ENCODE data around the gene NRG2. TPM values are rescaled to one million over a fixed set of nuclear protein-coding genes. Genes with fewer than 3 reads are reported as not detected.

Gene NRG2
- total RNA-seq, 1 experiment from 2014 or later: 0.59 TPM

DNA sequence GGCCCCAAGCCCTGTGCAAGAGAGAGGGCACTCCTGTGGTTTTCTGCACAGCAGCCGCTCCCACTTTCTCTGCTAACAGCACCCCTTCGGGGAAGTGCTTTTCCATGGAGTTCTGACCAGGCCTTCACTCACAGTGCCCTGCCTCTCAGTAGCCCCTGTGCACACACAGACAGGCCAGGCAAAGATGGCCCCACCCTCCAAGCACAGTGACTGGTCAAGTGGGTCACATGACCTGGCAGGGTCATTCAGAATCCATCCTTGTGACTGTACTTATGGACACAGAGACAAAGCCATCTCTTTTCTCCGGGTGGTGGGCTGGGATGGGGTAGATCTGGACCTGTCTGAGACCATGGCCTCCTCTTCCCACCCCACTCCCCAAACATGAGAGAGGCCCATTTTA lies 165.0 kb downstream of the NRG2 start:
- no peak overlapping the region for H3K4me3 ChIP-seq (ENCODE audit: low read depth, low read length)
- H3K9me3 ChIP-seq: no peaks in the 10 kb centered on the region
- H3K36me3 ChIP-seq (ENCODE audit: control insufficient read depth, insufficient read depth, low read length): no peaks in the 10 kb centered on the region
- intact Hi-C loops (cut with micrococcal nuclease; ENCODE audit: unreplicated experiment): no loop called here
- no peaks in the 10 kb centered on the region for H3K27me3 ChIP-seq (replicated peaks; ENCODE audit: control insufficient read depth, insufficient read depth, low read length)
- BruUV-seq (replicated peaks): no TSS peak
- CTCF ChIA-PET: no interaction called here
- TF ChIP-seq, protein P1, sequence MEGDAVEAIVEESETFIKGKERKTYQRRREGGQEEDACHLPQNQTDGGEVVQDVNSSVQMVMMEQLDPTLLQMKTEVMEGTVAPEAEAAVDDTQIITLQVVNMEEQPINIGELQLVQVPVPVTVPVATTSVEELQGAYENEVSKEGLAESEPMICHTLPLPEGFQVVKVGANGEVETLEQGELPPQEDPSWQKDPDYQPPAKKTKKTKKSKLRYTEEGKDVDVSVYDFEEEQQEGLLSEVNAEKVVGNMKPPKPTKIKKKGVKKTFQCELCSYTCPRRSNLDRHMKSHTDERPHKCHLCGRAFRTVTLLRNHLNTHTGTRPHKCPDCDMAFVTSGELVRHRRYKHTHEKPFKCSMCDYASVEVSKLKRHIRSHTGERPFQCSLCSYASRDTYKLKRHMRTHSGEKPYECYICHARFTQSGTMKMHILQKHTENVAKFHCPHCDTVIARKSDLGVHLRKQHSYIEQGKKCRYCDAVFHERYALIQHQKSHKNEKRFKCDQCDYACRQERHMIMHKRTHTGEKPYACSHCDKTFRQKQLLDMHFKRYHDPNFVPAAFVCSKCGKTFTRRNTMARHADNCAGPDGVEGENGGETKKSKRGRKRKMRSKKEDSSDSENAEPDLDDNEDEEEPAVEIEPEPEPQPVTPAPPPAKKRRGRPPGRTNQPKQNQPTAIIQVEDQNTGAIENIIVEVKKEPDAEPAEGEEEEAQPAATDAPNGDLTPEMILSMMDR (IDR thresholded peaks at IDR 0.05; ENCODE audit: insufficient read depth in 1 of 2, low read depth in 1 of 2, low read length in 1 of 2, severe bottlenecking in 1 of 2, unreplicated experiment in 1 of 2): no peak
- POLR2A ChIA-PET: no interaction called here
- H3K27me3 Mint-ChIP-seq (ENCODE audit: insufficient read depth, unreplicated experiment): peaks cover 6% of the 10 kb centered on the region
- no peak overlapping the region for H3K27ac Mint-ChIP-seq (ENCODE audit: unreplicated experiment)
- H3K9me3 Mint-ChIP-seq (ENCODE audit: unreplicated experiment): no peaks in the 10 kb centered on the region
- no peak for DNase-seq
- no peak overlapping the region for H3K4me3 Mint-ChIP-seq (ENCODE audit: unreplicated experiment)
- H3K4me1 ChIP-seq: no peaks in the 10 kb centered on the region
- H3K4me1 Mint-ChIP-seq (ENCODE audit: low read depth, unreplicated experiment): no peaks in the 10 kb centered on the region
- H3K36me3 Mint-ChIP-seq (ENCODE audit: insufficient read depth, unreplicated experiment): no peaks in the 10 kb centered on the region

DNA sequence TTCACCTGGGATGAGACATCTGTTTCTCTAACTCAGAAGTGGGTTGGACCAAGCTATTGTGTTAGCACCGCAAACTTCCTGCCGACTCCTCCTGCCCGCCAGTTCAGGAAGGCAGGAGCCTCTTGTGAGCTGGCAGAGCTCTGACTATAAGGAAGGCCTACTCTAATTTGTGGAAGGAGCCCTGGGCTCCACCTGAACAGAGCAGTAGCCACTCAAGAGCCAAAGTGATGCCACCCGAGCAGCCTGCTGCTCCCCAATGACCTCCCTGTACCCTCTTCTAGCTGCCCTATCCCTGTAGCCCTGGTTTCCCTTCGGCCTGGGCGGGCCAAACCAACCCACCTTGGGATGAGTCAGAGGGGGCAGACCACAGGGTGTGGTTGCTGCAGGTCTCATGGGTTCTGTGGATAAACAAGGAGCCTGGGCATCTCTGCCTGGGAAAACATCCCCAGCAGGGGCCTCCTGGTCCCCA lies 165.9 kb downstream of the NRG2 start:
- BruUV-seq (replicated peaks): no TSS peak
- ChIA-PET POLR2A (no interaction called here), CTCF (no interaction called here)
- Mint-ChIP-seq H3K36me3 (ENCODE audit: insufficient read depth, unreplicated experiment) (no peaks in the 10 kb centered on the region), H3K4me1 (ENCODE audit: low read depth, unreplicated experiment) (no peaks in the 10 kb centered on the region), H3K4me3 (ENCODE audit: unreplicated experiment) (no peak overlapping the region), H3K27ac (ENCODE audit: unreplicated experiment) (no peak overlapping the region), H3K9me3 (ENCODE audit: unreplicated experiment) (no peaks in the 10 kb centered on the region), H3K27me3 (ENCODE audit: insufficient read depth, unreplicated experiment) (peaks cover 6% of the 10 kb centered on the region)
- no peak for DNase-seq
- TF ChIP-seq, protein P1 (IDR thresholded peaks at IDR 0.05; ENCODE audit: insufficient read depth in 1 of 2, low read depth in 1 of 2, low read length in 1 of 2, severe bottlenecking in 1 of 2, unreplicated experiment in 1 of 2): no peak
- H3K4me1 ChIP-seq: no peaks in the 10 kb centered on the region
- no peaks in the 10 kb centered on the region for H3K27me3 ChIP-seq (replicated peaks; ENCODE audit: control insufficient read depth, insufficient read depth, low read length)
- H3K9me3 ChIP-seq: no peaks in the 10 kb centered on the region
- no peak overlapping the region for H3K4me3 ChIP-seq (ENCODE audit: low read depth, low read length)
- intact Hi-C loops (cut with micrococcal nuclease; ENCODE audit: unreplicated experiment): no loop called here
- no peaks in the 10 kb centered on the region for H3K36me3 ChIP-seq (ENCODE audit: control insufficient read depth, insufficient read depth, low read length)

DNA sequence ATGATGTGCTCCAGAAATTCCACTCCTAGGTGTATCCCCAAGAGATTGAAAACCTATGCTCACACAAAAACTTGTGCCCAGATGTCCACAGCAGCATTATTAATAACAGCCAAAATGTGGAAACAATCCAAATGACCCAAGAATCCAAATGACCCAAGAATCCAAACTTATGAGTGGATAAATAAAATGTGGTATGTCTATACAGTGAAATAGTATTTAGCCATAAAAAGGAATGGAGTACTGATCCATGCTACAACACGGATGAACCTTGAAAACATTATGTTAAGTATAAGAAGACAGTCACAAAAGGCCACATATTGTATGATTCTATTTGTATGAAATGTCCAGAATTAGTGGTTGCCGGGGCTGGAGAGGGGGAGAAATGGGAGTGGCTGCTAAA lies 167.1 kb downstream of the NRG2 start:
- H3K36me3 ChIP-seq (ENCODE audit: control insufficient read depth, insufficient read depth, low read length): no peaks in the 10 kb centered on the region

More for the DNA sequence above, 167.1 kb downstream of the NRG2 start:
- ChIA-PET POLR2A (no interaction called here), CTCF (no interaction called here)
- H3K4me1 ChIP-seq: no peaks in the 10 kb centered on the region
- H3K27me3 ChIP-seq (replicated peaks; ENCODE audit: control insufficient read depth, insufficient read depth, low read length): no peaks in the 10 kb centered on the region
- Mint-ChIP-seq H3K27me3 (ENCODE audit: insufficient read depth, unreplicated experiment) (peaks cover 6% of the 10 kb centered on the region), H3K27ac (ENCODE audit: unreplicated experiment) (no peak overlapping the region), H3K36me3 (ENCODE audit: insufficient read depth, unreplicated experiment) (no peaks in the 10 kb centered on the region), H3K9me3 (ENCODE audit: unreplicated experiment) (no peaks in the 10 kb centered on the region), H3K4me3 (ENCODE audit: unreplicated experiment) (no peak overlapping the region), H3K4me1 (ENCODE audit: low read depth, unreplicated experiment) (no peaks in the 10 kb centered on the region)
- no peak for DNase-seq
- intact Hi-C loops (cut with micrococcal nuclease; ENCODE audit: unreplicated experiment): no loop called here
- H3K4me3 ChIP-seq (ENCODE audit: low read depth, low read length): no peak overlapping the region
- TF ChIP-seq, protein P1 (IDR thresholded peaks at IDR 0.05; ENCODE audit: insufficient read depth in 1 of 2, low read depth in 1 of 2, low read length in 1 of 2, severe bottlenecking in 1 of 2, unreplicated experiment in 1 of 2): no peak
- no TSS peak for BruUV-seq (replicated peaks)
- H3K9me3 ChIP-seq: no peaks in the 10 kb centered on the region

All from Caco-2 (cell line).